LNCAP (cell line): ENCODE data around the gene OSBPL10.

Experiments
- CTCF ChIP-seq: fragments of 450-650 bp; IDR thresholded peaks from 2 replicates; pipeline ENCODE4 v1.5.1; 2017; ENCODE audit warnings: mild to moderate bottlenecking

Gene OSBPL10

DNA sequence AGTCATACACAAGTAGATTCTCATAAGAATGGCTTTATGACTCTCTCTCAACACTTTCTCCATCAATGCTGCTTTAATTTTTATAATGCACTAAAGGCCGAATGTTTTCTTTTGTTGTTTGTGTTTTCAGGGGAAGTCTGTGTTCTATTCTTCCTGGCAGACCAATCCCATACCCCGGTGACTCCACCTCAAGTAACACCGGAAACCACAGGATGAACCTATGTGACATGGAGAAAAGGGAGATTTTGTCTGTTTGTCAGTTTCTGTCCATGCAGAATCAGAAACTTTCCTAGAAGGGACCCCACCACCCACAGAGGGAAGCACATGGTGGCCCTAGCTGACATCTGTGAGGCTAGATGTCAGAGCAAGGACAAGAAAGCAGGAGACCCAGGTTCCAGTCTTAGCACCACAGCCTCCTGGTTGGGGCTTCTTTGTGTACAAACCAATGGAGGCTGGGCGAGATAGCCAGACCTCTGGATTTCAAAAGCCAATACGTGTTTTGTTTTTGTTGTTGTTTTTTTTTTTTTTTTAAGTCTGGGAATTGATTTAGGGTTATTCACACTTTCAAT is 109.0 kb downstream of the OSBPL10 start:
- TF ChIP-seq CTCF = no peak

DNA sequence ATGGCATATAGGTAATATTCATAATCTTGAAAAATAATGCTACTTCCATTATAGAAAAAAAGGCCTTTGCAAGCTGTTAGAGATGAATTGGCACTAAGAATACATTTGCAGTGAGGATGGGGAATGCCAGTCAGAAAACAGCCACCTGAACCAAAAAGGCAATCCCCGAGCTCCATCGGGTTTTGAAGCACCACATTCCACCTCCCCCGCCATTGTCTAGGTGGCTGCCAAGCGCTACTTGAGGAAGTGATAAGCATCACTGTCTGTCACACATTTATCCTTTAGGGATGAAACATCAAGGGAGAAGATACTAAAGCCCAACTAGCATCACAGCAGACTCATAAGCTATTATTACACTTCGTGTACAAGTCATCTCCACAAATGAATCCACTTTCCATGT is 112.8 kb downstream of the OSBPL10 start:
- TF ChIP-seq CTCF = no peak

DNA sequence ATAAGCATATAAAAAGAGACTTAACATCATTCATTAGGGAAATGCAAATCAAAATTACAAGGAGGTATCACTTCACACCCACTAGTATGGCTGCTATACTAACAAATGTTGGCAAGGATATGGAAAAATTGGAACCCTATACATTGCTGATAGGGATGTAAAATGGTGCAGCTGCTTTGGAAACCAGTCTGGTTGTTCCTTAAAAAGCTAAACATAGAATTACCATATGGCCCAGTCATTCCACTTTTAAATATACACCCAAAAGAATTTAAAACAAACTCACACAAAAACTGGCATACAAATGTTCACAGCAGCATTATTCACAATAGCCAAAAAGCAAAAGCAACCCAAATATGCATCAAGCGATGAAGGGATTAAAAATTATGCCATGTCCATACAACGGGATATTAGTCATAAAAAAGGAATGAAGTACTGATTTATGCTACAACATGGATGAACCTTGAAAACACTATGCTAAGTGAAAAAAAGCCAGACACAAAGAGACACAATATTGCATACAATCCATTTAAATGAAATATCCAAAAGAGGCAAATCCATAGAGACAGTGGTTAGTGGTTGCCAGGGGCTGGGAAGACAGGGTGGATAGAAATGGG is 118.3 kb downstream of the OSBPL10 start:
- no peak for TF ChIP-seq CTCF

DNA sequence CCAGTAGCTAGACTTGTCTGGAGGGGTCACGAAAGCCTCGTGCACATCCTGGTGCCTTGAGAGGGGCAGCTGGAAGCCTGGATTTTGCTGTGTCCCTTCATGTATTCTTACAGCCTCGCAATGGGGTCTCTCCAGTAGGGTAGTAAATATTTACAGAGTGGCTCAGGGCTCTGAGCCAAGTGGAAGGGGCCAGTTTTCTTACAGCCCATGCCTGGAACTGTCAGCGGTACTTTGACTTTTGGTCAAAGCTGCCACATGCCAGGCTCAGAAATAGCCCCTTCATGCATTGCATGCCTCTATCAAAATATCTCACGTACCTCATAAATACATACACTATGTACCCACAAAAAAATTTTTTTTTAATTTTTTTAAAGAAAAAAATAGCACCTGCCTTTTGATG is 119.2 kb downstream of the OSBPL10 start:
- no peak for TF ChIP-seq CTCF

GRCh38 chr3:31859245-31859644 is 121.8 kb downstream of the OSBPL10 start:
- no peak for TF ChIP-seq CTCF

DNA sequence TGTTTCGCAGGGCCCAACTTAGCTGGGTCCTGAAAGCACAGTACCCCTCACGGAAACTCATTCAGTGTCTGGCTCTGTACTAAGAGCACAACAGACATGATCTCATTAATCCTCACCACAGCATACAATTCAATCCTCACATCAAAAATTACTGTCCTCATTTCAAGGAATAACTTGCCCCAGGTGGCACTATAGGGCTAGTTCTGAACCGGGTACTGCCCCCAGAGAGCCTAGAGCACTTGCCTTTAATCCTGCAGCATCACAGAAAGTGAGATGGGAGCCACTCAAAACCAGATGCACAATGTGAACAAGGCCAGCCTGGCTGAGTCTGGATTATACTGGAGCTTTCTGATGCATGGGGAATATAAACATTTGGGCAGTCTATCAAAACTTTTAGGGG is 122.6 kb downstream of the OSBPL10 start:
- TF ChIP-seq CTCF = no peak

- TF ChIP-seq CTCF = no peak
These were observed 127.5 kb downstream of the OSBPL10 start for GRCh38 chr3:31853580-31853979.

GRCh38 chr3:31851278-31851677 is 129.8 kb downstream of the OSBPL10 start:
- no peak for TF ChIP-seq CTCF
